Measurements from ENCODE around the gene OGFOD1. TPM values are rescaled to one million over a fixed set of nuclear protein-coding genes. Genes with fewer than 3 reads are reported as not detected.

OGFOD1 gene
- total and polyA plus RNA-seq, 12 donors, result 8.9 to 41.0 (median 35.8) TPM

- Histone ChIP-seq H3K4me1 (no peaks in the 10 kb centered on the region), H3K36me3 (peaks cover 0 to 100% (median 78%) of the 10 kb centered on the region in 9 donors), H3K27me3 (no peaks in the 10 kb centered on the region), H3K9me3 (no peaks in the 10 kb centered on the region), H3K4me3 (no peak overlapping the region), H3K27ac (no peak overlapping the region)
- intact Hi-C loops (cut with DNase I), result no loop called here
- no peak for DNase-seq
- 90 to 94% methylated on average over 1 of the region's 1 CpG for WGBS, 2 donors
- TF ChIP-seq, protein P1, sequence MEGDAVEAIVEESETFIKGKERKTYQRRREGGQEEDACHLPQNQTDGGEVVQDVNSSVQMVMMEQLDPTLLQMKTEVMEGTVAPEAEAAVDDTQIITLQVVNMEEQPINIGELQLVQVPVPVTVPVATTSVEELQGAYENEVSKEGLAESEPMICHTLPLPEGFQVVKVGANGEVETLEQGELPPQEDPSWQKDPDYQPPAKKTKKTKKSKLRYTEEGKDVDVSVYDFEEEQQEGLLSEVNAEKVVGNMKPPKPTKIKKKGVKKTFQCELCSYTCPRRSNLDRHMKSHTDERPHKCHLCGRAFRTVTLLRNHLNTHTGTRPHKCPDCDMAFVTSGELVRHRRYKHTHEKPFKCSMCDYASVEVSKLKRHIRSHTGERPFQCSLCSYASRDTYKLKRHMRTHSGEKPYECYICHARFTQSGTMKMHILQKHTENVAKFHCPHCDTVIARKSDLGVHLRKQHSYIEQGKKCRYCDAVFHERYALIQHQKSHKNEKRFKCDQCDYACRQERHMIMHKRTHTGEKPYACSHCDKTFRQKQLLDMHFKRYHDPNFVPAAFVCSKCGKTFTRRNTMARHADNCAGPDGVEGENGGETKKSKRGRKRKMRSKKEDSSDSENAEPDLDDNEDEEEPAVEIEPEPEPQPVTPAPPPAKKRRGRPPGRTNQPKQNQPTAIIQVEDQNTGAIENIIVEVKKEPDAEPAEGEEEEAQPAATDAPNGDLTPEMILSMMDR (IDR thresholded peaks at IDR 0.05), result no peak
- ATAC-seq, result no peak
These were observed 19.3 kb downstream of the OGFOD1 start for GRCh38 chr16:56470666-56471065.

GRCh38 chr16:56475201-56475600 is 23.8 kb downstream of the OGFOD1 start:
- WGBS, 2 donors, result 89 to 90% methylated on average over 2 of the region's 2 CpGs
- Histone ChIP-seq H3K4me1 (peaks cover 0 to 11% (median 0%) of the 10 kb centered on the region in 9 donors), H3K9me3 (no peaks in the 10 kb centered on the region), H3K36me3 (peaks cover 0 to 100% (median 75%) of the 10 kb centered on the region in 9 donors), H3K27me3 (no peaks in the 10 kb centered on the region), H3K27ac (no peak overlapping the region), H3K4me3 (no peak overlapping the region)
- DNase-seq (no peak), ATAC-seq (no peak)
- TF ChIP-seq, protein P1 (IDR thresholded peaks at IDR 0.05), result no peak
- intact Hi-C loops (cut with DNase I), result no loop called here

- intact Hi-C loops (cut with DNase I), result no loop called here
- ATAC-seq (peak in 2 of 8 donors; percentile 56 to 71), DNase-seq (no peak)
- Histone ChIP-seq H3K9me3 (no peaks in the 10 kb centered on the region), H3K4me3 (no peak overlapping the region), H3K27me3 (no peaks in the 10 kb centered on the region), H3K27ac (peak overlapping the region in 1 of 10 donors; percentile 52), H3K4me1 (peaks cover 0 to 11% (median 0%) of the 10 kb centered on the region in 9 donors), H3K36me3 (peaks cover 0 to 100% (median 64%) of the 10 kb centered on the region in 9 donors)
- 88 to 93% methylated on average over 2 of the region's 2 CpGs for WGBS, 2 donors
- TF ChIP-seq, protein P1 (IDR thresholded peaks at IDR 0.05), result no peak
These were observed 25.9 kb downstream of the OGFOD1 start for GRCh38 chr16:56477096-56477878.

GRCh38 chr16:56478281-56479049 is 27.1 kb downstream of the OGFOD1 start:
- 85 to 88% methylated on average over 2 of the region's 2 CpGs for WGBS, 2 donors
- Histone ChIP-seq H3K4me1 (peaks cover 0 to 11% (median 0%) of the 10 kb centered on the region in 9 donors), H3K36me3 (peaks cover 0 to 100% (median 67%) of the 10 kb centered on the region in 9 donors), H3K27me3 (no peaks in the 10 kb centered on the region), H3K9me3 (no peaks in the 10 kb centered on the region), H3K4me3 (no peak overlapping the region), H3K27ac (no peak overlapping the region)
- TF ChIP-seq, protein P1 (IDR thresholded peaks at IDR 0.05), result no peak
- DNase-seq, result no peak
- ATAC-seq, result no peak
- intact Hi-C loops (cut with DNase I), result no loop called here
